Measurements from ENCODE around the gene CYP11A1.
A peak's percentile ranks its signal among the peaks of the same experiment; 100 is the strongest.

- TF ChIP-seq POLR2A (IDR thresholded peaks at IDR 0.05; ENCODE audit: low read depth, low read length) = no peak
- TF ChIP-seq POU2F2 (IDR thresholded peaks at IDR 0.05; ENCODE audit: low read depth, low read length) = peak; percentile 79; the same call in 1 of the 2 replicates
- TF ChIP-seq TAF1 (IDR thresholded peaks at IDR 0.05; ENCODE audit: low read depth, low read length) = no peak
- TF ChIP-seq POLR2AphosphoS5 (IDR thresholded peaks at IDR 0.05; ENCODE audit: low read depth, low read length) = no peak
- TF ChIP-seq SPI1 (IDR thresholded peaks at IDR 0.05; ENCODE audit: low read depth, low read length) = no peak
- no peak for TF ChIP-seq PAX5 (IDR thresholded peaks at IDR 0.05; ENCODE audit: insufficient read depth, low read length, severe bottlenecking)
Observed at GRCh38 chr15:74322558-74323180, 44.8 kb downstream of the CYP11A1 start.
